ENCODE results near the gene SLC26A6. TPM values are rescaled to one million over a fixed set of nuclear protein-coding genes. Genes with fewer than 3 reads are reported as not detected.
A peak's percentile ranks its signal among the peaks of the same experiment; 100 is the strongest.

The SLC26A6 gene
- total and polyA plus RNA-seq, 4 donors = 4.4 to 13.1 (median 6.3) TPM

DNA sequence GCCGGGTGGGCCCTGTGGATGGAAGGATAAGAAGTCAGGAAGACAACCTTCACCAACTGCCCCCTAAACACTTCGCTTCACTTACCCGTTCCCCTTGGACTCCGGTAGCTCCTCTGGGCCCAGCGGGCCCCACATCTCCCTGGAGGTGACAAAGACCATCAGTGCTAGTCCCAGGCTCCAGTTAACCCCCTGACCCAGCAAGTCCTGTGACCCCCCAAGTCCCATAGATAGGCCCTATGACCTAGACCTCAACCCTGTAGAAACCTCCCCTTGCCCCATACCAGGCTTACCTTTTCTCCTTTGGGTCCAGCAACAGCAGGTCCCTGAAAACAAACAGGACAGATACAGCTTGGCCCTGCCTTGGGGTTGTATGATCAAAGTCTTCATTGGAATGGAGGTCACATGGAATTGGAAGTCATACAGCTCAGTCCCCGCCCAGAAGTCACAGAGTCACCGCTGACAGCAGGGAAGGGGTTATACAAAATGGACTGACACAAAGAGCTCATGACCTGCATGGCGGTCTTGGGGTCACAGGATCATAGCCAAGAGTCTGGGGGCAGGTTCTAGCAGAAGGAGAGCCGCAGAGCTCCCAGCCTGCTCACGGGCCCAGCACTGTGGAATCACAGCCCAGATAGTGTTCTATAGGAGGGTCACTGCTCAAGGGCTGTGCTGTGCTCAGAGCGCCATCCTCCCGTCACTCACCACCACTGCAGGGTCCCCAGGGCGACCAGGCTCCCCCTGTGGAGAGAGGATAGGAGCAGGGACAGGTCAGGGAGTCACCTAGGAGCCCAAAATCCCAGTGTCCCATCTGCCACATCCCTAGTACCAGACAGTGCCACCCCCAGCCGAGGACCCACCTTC lies 53.4 kb downstream of the SLC26A6 start:
- Histone ChIP-seq H3K9me3 (ENCODE audit: control insufficient read depth in 4 of 4, low read length in 3 of 4) (no peaks in the 10 kb centered on the region), H3K9ac (ENCODE audit: low read depth in 1 of 2, low read length in 2 of 2) (no peak overlapping the region), H3K4me1 (ENCODE audit: control insufficient read depth in 4 of 4, insufficient read depth in 4 of 4, low read length in 3 of 4) (peaks cover 0 to 3% (median 0%) of the 10 kb centered on the region in 4 donors), H3K27me3 (ENCODE audit: control insufficient read depth in 4 of 4, insufficient read depth in 4 of 4, low read length in 3 of 4) (no peaks in the 10 kb centered on the region), H3K27ac (ENCODE audit: low read depth in 1 of 2, low read length in 2 of 2) (no peak overlapping the region), H3K4me3 (ENCODE audit: low read depth in 1 of 3, low read length in 3 of 3) (no peak overlapping the region), H3K36me3 (ENCODE audit: control insufficient read depth in 4 of 4, insufficient read depth in 3 of 4, low read depth in 1 of 4, low read length in 3 of 4) (no peaks in the 10 kb centered on the region)
- TF ChIP-seq HNF4A (conservative IDR thresholded peaks at IDR 0.05) = peak; percentile 35 to 41
- TF ChIP-seq, protein P1, sequence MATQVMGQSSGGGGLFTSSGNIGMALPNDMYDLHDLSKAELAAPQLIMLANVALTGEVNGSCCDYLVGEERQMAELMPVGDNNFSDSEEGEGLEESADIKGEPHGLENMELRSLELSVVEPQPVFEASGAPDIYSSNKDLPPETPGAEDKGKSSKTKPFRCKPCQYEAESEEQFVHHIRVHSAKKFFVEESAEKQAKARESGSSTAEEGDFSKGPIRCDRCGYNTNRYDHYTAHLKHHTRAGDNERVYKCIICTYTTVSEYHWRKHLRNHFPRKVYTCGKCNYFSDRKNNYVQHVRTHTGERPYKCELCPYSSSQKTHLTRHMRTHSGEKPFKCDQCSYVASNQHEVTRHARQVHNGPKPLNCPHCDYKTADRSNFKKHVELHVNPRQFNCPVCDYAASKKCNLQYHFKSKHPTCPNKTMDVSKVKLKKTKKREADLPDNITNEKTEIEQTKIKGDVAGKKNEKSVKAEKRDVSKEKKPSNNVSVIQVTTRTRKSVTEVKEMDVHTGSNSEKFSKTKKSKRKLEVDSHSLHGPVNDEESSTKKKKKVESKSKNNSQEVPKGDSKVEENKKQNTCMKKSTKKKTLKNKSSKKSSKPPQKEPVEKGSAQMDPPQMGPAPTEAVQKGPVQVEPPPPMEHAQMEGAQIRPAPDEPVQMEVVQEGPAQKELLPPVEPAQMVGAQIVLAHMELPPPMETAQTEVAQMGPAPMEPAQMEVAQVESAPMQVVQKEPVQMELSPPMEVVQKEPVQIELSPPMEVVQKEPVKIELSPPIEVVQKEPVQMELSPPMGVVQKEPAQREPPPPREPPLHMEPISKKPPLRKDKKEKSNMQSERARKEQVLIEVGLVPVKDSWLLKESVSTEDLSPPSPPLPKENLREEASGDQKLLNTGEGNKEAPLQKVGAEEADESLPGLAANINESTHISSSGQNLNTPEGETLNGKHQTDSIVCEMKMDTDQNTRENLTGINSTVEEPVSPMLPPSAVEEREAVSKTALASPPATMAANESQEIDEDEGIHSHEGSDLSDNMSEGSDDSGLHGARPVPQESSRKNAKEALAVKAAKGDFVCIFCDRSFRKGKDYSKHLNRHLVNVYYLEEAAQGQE (IDR thresholded peaks at IDR 0.05) = no peak
- peak in 1 of 2 donors; percentile 6 for TF ChIP-seq RXRA (IDR thresholded peaks at IDR 0.05)
- 86% methylated on average over 14 of the region's 14 CpGs for WGBS
- DNase-seq (ENCODE audit: low spot score) = no peak

DNA sequence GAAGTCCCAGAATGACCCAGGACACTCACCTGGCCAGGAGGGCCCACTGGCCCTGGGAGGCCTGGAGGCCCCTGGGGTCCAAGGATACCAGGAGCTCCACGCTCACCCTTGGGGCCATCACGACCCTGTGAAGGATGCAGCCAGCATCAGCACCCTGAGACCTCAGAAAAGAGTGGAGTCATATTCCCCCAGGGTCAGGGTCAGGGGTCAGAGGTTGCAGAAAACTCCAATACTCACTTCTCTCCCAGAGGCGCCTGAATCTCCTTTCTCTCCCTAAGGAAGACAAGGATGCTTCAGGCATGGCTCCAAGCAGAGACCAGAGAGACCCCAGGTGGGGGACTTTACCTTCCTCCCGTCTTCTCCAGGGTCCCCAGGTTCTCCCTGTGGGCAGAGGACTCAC lies 58.6 kb downstream of the SLC26A6 start:
- peaks cover 0 to under 1% (median 0%) of the 10 kb centered on the region in 4 donors for H3K4me1 ChIP-seq (ENCODE audit: control insufficient read depth in 4 of 4, insufficient read depth in 4 of 4, low read length in 3 of 4)
- 87% methylated on average over 4 of the region's 4 CpGs for WGBS
- no peaks in the 10 kb centered on the region for H3K36me3 ChIP-seq (ENCODE audit: control insufficient read depth in 4 of 4, insufficient read depth in 3 of 4, low read depth in 1 of 4, low read length in 3 of 4)

More for the DNA sequence above, 58.6 kb downstream of the SLC26A6 start:
- Histone ChIP-seq H3K9ac (ENCODE audit: low read depth in 1 of 2, low read length in 2 of 2) (no peak overlapping the region), H3K9me3 (ENCODE audit: control insufficient read depth in 4 of 4, low read length in 3 of 4) (no peaks in the 10 kb centered on the region), H3K27ac (ENCODE audit: low read depth in 1 of 2, low read length in 2 of 2) (no peak overlapping the region), H3K27me3 (ENCODE audit: control insufficient read depth in 4 of 4, insufficient read depth in 4 of 4, low read length in 3 of 4) (no peaks in the 10 kb centered on the region), H3K4me3 (ENCODE audit: low read depth in 1 of 3, low read length in 3 of 3) (no peak overlapping the region)
- TF ChIP-seq JUND (IDR thresholded peaks at IDR 0.05) (no peak), HNF4G (IDR thresholded peaks at IDR 0.05) (no peak), HNF4A (conservative IDR thresholded peaks at IDR 0.05) (no peak), NR2F2 (IDR thresholded peaks at IDR 0.05) (no peak), FOXA1 (IDR thresholded peaks at IDR 0.05) (no peak), SP1 (IDR thresholded peaks at IDR 0.05) (no peak), RXRA (IDR thresholded peaks at IDR 0.05) (no peak)
- TF ChIP-seq, protein P2, sequence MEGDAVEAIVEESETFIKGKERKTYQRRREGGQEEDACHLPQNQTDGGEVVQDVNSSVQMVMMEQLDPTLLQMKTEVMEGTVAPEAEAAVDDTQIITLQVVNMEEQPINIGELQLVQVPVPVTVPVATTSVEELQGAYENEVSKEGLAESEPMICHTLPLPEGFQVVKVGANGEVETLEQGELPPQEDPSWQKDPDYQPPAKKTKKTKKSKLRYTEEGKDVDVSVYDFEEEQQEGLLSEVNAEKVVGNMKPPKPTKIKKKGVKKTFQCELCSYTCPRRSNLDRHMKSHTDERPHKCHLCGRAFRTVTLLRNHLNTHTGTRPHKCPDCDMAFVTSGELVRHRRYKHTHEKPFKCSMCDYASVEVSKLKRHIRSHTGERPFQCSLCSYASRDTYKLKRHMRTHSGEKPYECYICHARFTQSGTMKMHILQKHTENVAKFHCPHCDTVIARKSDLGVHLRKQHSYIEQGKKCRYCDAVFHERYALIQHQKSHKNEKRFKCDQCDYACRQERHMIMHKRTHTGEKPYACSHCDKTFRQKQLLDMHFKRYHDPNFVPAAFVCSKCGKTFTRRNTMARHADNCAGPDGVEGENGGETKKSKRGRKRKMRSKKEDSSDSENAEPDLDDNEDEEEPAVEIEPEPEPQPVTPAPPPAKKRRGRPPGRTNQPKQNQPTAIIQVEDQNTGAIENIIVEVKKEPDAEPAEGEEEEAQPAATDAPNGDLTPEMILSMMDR (IDR thresholded peaks at IDR 0.05; ENCODE audit: low read depth, low read length, missing input control) = no peak
- TF ChIP-seq, protein P3, sequence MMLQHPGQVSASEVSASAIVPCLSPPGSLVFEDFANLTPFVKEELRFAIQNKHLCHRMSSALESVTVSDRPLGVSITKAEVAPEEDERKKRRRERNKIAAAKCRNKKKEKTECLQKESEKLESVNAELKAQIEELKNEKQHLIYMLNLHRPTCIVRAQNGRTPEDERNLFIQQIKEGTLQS (IDR thresholded peaks at IDR 0.05) = no peak
- TF ChIP-seq, protein P1 (IDR thresholded peaks at IDR 0.05) = no peak
- TF ChIP-seq, protein P4, sequence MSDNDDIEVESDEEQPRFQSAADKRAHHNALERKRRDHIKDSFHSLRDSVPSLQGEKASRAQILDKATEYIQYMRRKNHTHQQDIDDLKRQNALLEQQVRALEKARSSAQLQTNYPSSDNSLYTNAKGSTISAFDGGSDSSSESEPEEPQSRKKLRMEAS (IDR thresholded peaks at IDR 0.05) = no peak
- no peak for DNase-seq (ENCODE audit: low spot score)

Small RNAs within 50 kb of the gene (small RNA-seq; reads per million reads assigned to genes)
- gene AC141002.1 = not detected

Other genes with a start within 250 kb of the SLC26A6 start
- gene PLXNB1, start 205.4 kb downstream of the SLC26A6 start, total RNA-seq = 100 to 1,000 TPM in 1 of 2 donors, 10 to 100 TPM in 1; 90.0 to 204 TPM
- gene PLXNB1, start 205.4 kb downstream of the SLC26A6 start, polyA plus RNA-seq = 10 to 100 TPM; 38.1 to 55.7 TPM
- gene CCDC51, start 195.3 kb downstream of the SLC26A6 start, total RNA-seq = 10 to 100 TPM in 1 of 2 donors, 1 to 10 TPM in 1; 7.9 to 12.7 TPM
- gene CCDC51, start 195.3 kb downstream of the SLC26A6 start, polyA plus RNA-seq = 10 to 100 TPM in 1 of 2 donors, 1 to 10 TPM in 1; 9.2 to 13.7 TPM
- gene TMA7, start 195.2 kb downstream of the SLC26A6 start, total RNA-seq = 10 to 100 TPM; 75.2 to 92.0 TPM
- gene TMA7, start 195.2 kb downstream of the SLC26A6 start, polyA plus RNA-seq = 100 to 1,000 TPM; 134 to 241 TPM
- 1 to 10 TPM; 3.3 to 4.6 TPM for gene ATRIP, start 188.7 kb downstream of the SLC26A6 start, total RNA-seq
- 1 to 10 TPM; 1.7 to 2.5 TPM for gene ATRIP, start 188.7 kb downstream of the SLC26A6 start, polyA plus RNA-seq
- 10 to 100 TPM; 40.7 to 50.3 TPM for gene SHISA5, start 131.3 kb downstream of the SLC26A6 start, total RNA-seq
- gene SHISA5, start 131.3 kb downstream of the SLC26A6 start, polyA plus RNA-seq = 100 to 1,000 TPM; 101 to 104 TPM
- gene PFKFB4, start 78.7 kb downstream of the SLC26A6 start, total RNA-seq = 1 to 10 TPM; 2.7 to 5.3 TPM
- under 1 TPM; 0.46 to 0.78 TPM for gene PFKFB4, start 78.7 kb downstream of the SLC26A6 start, polyA plus RNA-seq
- under 1 TPM in 1 of 2 donors, not detected in 1; 0.08 TPM for gene UCN2, start 71.7 kb downstream of the SLC26A6 start, total RNA-seq
- not detected for gene UCN2, start 71.7 kb downstream of the SLC26A6 start, polyA plus RNA-seq
- gene COL7A1, start 40.1 kb downstream of the SLC26A6 start, total RNA-seq = under 1 TPM; 0.37 to 0.84 TPM
- gene COL7A1, start 40.1 kb downstream of the SLC26A6 start, polyA plus RNA-seq = under 1 TPM; 0.24 to 0.43 TPM
- gene UQCRC1, start 25.8 kb downstream of the SLC26A6 start, total RNA-seq = 100 to 1,000 TPM; 153 to 373 TPM
- gene UQCRC1, start 25.8 kb downstream of the SLC26A6 start, polyA plus RNA-seq = 100 to 1,000 TPM; 275 to 304 TPM
- gene TMEM89, start 13.7 kb downstream of the SLC26A6 start, total RNA-seq = not detected
- not detected for gene TMEM89, start 13.7 kb downstream of the SLC26A6 start, polyA plus RNA-seq
- under 1 TPM; 0.33 to 0.37 TPM for gene CELSR3, start 27.4 kb upstream of the SLC26A6 start, total RNA-seq
- gene CELSR3, start 27.4 kb upstream of the SLC26A6 start, polyA plus RNA-seq = under 1 TPM; 0.16 to 0.18 TPM
- gene NCKIPSD, start 50.5 kb upstream of the SLC26A6 start, total RNA-seq = 10 to 100 TPM in 1 of 2 donors, 1 to 10 TPM in 1; 5.9 to 12.9 TPM
- 10 to 100 TPM in 1 of 2 donors, 1 to 10 TPM in 1; 7.4 to 10.0 TPM for gene NCKIPSD, start 50.5 kb upstream of the SLC26A6 start, polyA plus RNA-seq
- 10 to 100 TPM; 23.3 to 25.4 TPM for gene IP6K2, start 81.8 kb upstream of the SLC26A6 start, total RNA-seq
- gene IP6K2, start 81.8 kb upstream of the SLC26A6 start, polyA plus RNA-seq = 10 to 100 TPM; 21.8 to 37.6 TPM
- 10 to 100 TPM; 14.9 to 28.5 TPM for gene PRKAR2A, start 212.4 kb upstream of the SLC26A6 start, total RNA-seq
- 10 to 100 TPM; 12.1 to 12.8 TPM for gene PRKAR2A, start 212.4 kb upstream of the SLC26A6 start, polyA plus RNA-seq